GM12878 (cell line): ENCODE results near the gene FKBP8. TPM values are rescaled to one million over a fixed set of nuclear protein-coding genes. Genes with fewer than 3 reads are reported as not detected.

ENCODE experiments used
- ATAC-seq: fragments of 200-7000 bp; cut with Tn5 transposase; 3 replicates; pipeline ENCODE4 v1.9.1; 2020; ENCODE audit warnings: mild to moderate bottlenecking, moderate library complexity
- BruUV-seq: library from RNA; stranded (reverse); fragments of 400-500 nt; replicated peaks from 2 replicates; lab custom pipeline; 2021; lab: Mats Ljungman, UMichigan
- CTCF ChIA-PET: fragments of 300-600 bp; sonication (Branson Sonifier 250); formaldehyde crosslinking; extraction: SDS; loops from one replicate; lab custom pipeline; 2021; ENCODE audit warnings: inconsistent platforms; lab: Yijun Ruan, JAX
- POLR2A ChIA-PET: fragments of 350-600 bp; formaldehyde crosslinking; extraction: SDS; loops from one replicate; lab custom pipeline; 2021; ENCODE audit warnings: inconsistent platforms; lab: Charles Lee
- RAD21 ChIA-PET: fragments of 300-600 bp; sonication (Branson Sonifier 250); formaldehyde crosslinking; loops from one replicate; lab custom pipeline; 2023; ENCODE audit warnings: antibody characterized with exemption; ENCODE audit not compliant: unreplicated experiment; lab: Charles Lee
- SMC1A ChIA-PET: fragments of 300-600 bp; sonication (Branson Sonifier 250); formaldehyde crosslinking; loops from one replicate; lab custom pipeline; 2023; ENCODE audit not compliant: unreplicated experiment, uncharacterized antibody; lab: Charles Lee
- DNase-seq: peaks from one replicate; pipeline ENCODE4 v3.0.0-alpha.2; 2011; ENCODE audit warnings: low read depth, low spot score
- FAIRE-seq: peaks from 3 replicates; lab custom pipeline; 2011; peaks lifted over from hg19 to GRCh38; lab: Jason Lieb, UNC
- H2AFZ ChIP-seq: 2 replicates; pipeline ENCODE4 v1.6.0; 2011; ENCODE audit warnings: low read depth, low read length, control low read depth; ENCODE audit not compliant: control insufficient read depth
- H3K27ac ChIP-seq: 2 replicates; pipeline ENCODE4 v1.5.1; 2011; ENCODE audit warnings: control low read depth; ENCODE audit not compliant: control insufficient read depth, insufficient read depth
- H3K27me3 ChIP-seq, 2 experiments: replicated peaks in 1 of 2; 2 replicates each; pipeline versions ENCODE4 v1.6.0 to v1.6.1; 2011; ENCODE audit warnings: low read length in 1 of 2; ENCODE audit not compliant: control insufficient read depth in 2 of 2, insufficient read depth in 2 of 2
- H3K36me3 ChIP-seq, 2 experiments: 2 replicates each; pipeline ENCODE4 v1.5.1; 2011; ENCODE audit warnings: low read length in 1 of 2; ENCODE audit not compliant: control insufficient read depth in 2 of 2, insufficient read depth in 2 of 2
- H3K4me1 ChIP-seq: 2 replicates; pipeline ENCODE4 v1.6.1; 2011; ENCODE audit warnings: mild to moderate bottlenecking, low read length, moderate library complexity, mixed read lengths; ENCODE audit not compliant: control insufficient read depth, insufficient read depth
- H3K4me2 ChIP-seq: 2 replicates; pipeline ENCODE4 v1.6.0; 2011; ENCODE audit warnings: control low read depth; ENCODE audit not compliant: control insufficient read depth, insufficient read depth
- H3K4me3 ChIP-seq: fragments of 200-600 bp; sonication (generic); 2 replicates; pipeline ENCODE4 v1.5.1; 2016
- H3K79me2 ChIP-seq: 2 replicates; pipeline ENCODE4 v1.6.0; 2011; ENCODE audit warnings: low read length; ENCODE audit not compliant: control insufficient read depth, insufficient read depth
- H3K9ac ChIP-seq: 2 replicates; pipeline ENCODE4 v1.8.0; 2011; ENCODE audit warnings: low read length, control low read depth, mixed read lengths; ENCODE audit not compliant: control insufficient read depth, insufficient read depth
- H3K9me3 ChIP-seq: replicated peaks from 3 replicates; pipeline ENCODE4 v1.5.1; 2011; ENCODE audit warnings: mild to moderate bottlenecking, low read length; ENCODE audit not compliant: control insufficient read depth, insufficient read depth
- H4K20me1 ChIP-seq: 2 replicates; pipeline ENCODE4 v1.6.0; 2011; ENCODE audit not compliant: control insufficient read depth, insufficient read depth
- GABPA ChIP-seq: IDR thresholded peaks from 2 replicates; pipeline ENCODE4 v1.6.1; 2014; ENCODE audit warnings: antibody characterized with exemption, low read depth, mild to moderate bottlenecking, inconsistent platforms
- HDAC2 ChIP-seq: fragments of 200-600 bp; sonication (generic); IDR thresholded peaks from 2 replicates; pipeline ENCODE4 v1.6.1; 2017
- HDAC6 ChIP-seq: fragments of 200-600 bp; sonication (generic); IDR thresholded peaks from one replicate; pipeline ENCODE4 v1.8.0; 2017; ENCODE audit warnings: antibody characterized with exemption; ENCODE audit not compliant: unreplicated experiment
- NBN ChIP-seq: fragments of 450-650 bp; IDR thresholded peaks from 2 replicates; pipeline ENCODE4 v1.6.1; 2016
- NKRF ChIP-seq: fragments of 450-650 bp; conservative IDR thresholded peaks from 2 replicates; pipeline ENCODE4 v1.6.1; 2017; ENCODE audit warnings: mild to moderate bottlenecking, moderate library complexity
- RBBP5 ChIP-seq: fragments of 200-600 bp; sonication (generic); conservative IDR thresholded peaks from 2 replicates; pipeline ENCODE4 v1.6.1; 2016
- RCOR1 ChIP-seq: conservative IDR thresholded peaks from 2 replicates; pipeline ENCODE4 v1.6.1; 2012; ENCODE audit warnings: low read depth, low read length, improper control_type of control experiment
- SPI1 ChIP-seq: IDR thresholded peaks from 2 replicates; pipeline ENCODE4 v1.6.1; 2011; ENCODE audit warnings: low read depth, mild to moderate bottlenecking, low read length, moderate library complexity, borderline replicate concordance; ENCODE audit not compliant: insufficient read depth
- SUZ12 ChIP-seq: fragments of 200-600 bp; sonication (generic); IDR thresholded peaks from one replicate; pipeline ENCODE4 v1.6.1; 2018; ENCODE audit warnings: antibody characterized with exemption, mild to moderate bottlenecking; ENCODE audit not compliant: unreplicated experiment
- TBL1XR1 ChIP-seq: IDR thresholded peaks from 2 replicates; pipeline ENCODE4 v1.6.1; 2012; ENCODE audit warnings: low read depth, low read length, improper control_type of control experiment
- TCF3 ChIP-seq: IDR thresholded peaks from 2 replicates; pipeline ENCODE4 v1.6.1; 2012; ENCODE audit warnings: low read depth, mild to moderate bottlenecking, low read length, borderline replicate concordance; ENCODE audit not compliant: insufficient read depth
- TCF7 ChIP-seq: IDR thresholded peaks from 2 replicates; pipeline ENCODE4 v1.6.1; 2014; ENCODE audit warnings: antibody characterized with exemption, borderline replicate concordance
- WRNIP1 ChIP-seq: IDR thresholded peaks from 2 replicates; pipeline ENCODE4 v1.6.1; 2011; ENCODE audit warnings: low read depth, low read length, improper control_type of control experiment, borderline replicate concordance
- ZNF24 ChIP-seq: fragments of 450-650 bp; IDR thresholded peaks from 2 replicates; pipeline ENCODE4 v1.6.1; 2017; ENCODE audit warnings: antibody characterized with exemption, mild to moderate bottlenecking
- WGBS: methylation state at CpG from one replicate; pipeline ENCODE4 v1.1.6; 2016; ENCODE audit warnings: low lambda C conversion rate; ENCODE audit not compliant: insufficient replicate concordance, insufficient coverage; ENCODE audit errors: missing lambda C conversion rate; 5-methylcytosine and 5-hydroxymethylcytosine counted together
- in situ Hi-C: fragments of 300-500 bp; cut with MboI; formaldehyde crosslinking; loops from 9 replicates; pipeline ENCODE4 v1.14.3; 2018; ENCODE audit warnings: mixed read lengths
- intact Hi-C: fragments of 100-400 bp; cut with micrococcal nuclease; formaldehyde crosslinking; loops from one replicate; pipeline ENCODE4 v1.14.2; 2022; ENCODE audit not compliant: unreplicated experiment
- polyA plus RNA-seq, 11 experiments: library from polyadenylated mRNA; depleted of rRNA in 4 of 11; unstranded in 6 of 11; stranded (reverse) in 5 of 11; fragments of >200 nt; fragmentation: Nextera tagmentation in 4 of 11; fragmentation: Illumina TruSeq in 1 of 11; extraction: Ambion mirVana in 4 of 11; extraction: Trizol in 1 of 11; gene quantifications; 1 replicate in 1 of 11; 2 replicates in 10 of 11; pipeline versions ENCODE4 v1.2.1 to v1.2.3, GENCODE V29; 2011 to 2016; ENCODE audit warnings: inconsistent platforms in 2 of 11, missing spikeins in 2 of 11, low read depth in 1 of 11
- total RNA-seq, 4 experiments: library from RNA; depleted of rRNA in 3 of 4; stranded (reverse); fragments of >200 nt in 3 of 4; fragmentation: Illumina TruSeq in 1 of 4; extraction: Trizol in 1 of 4; gene quantifications; 2 replicates each; pipeline versions ENCODE4 v1.2.1 to v1.2.3, GENCODE V29; 2013 to 2021
- TF ChIP-seq, protein P1 (sequence below): fragments of 450-650 bp; IDR thresholded peaks from 2 replicates; pipeline ENCODE4 v1.6.1; 2017; ENCODE audit warnings: mild to moderate bottlenecking, moderate library complexity
- TF ChIP-seq, protein P2 (sequence below): IDR thresholded peaks from 2 replicates; pipeline ENCODE4 v1.6.1; 2011; ENCODE audit warnings: mild to moderate bottlenecking, low read depth, low read length, moderate library complexity; ENCODE audit not compliant: insufficient replicate concordance

Gene FKBP8
- total and polyA plus RNA-seq, 10 of the 15 experiments (the other 5 are each of a cell fraction or from before 2014, with no cell fraction given) = 0.13 to 205 (median 95.4) TPM

GRCh38 chr19:18513868-18514267 lies 29.5 kb downstream of the FKBP8 start:
- ChIA-PET SMC1A (no interaction called here), CTCF (no interaction called here), RAD21 (interaction anchor here (0.7 kb wide), 1 partner anchor 158 kb away, joined by 4 read pairs; no protein-coding TSS in a partner anchor), POLR2A (interaction anchor here (0.7 kb wide), 1 partner anchor 43 kb away, joined by 8 read pairs; no protein-coding TSS in a partner anchor)
- no peak for DNase-seq
- Histone ChIP-seq H3K4me2 (no peak overlapping the region), H3K9me3 (no peaks in the 10 kb centered on the region), H3K4me1 (peaks cover 5% of the 10 kb centered on the region), H2AFZ (no peak overlapping the region), H3K27me3 (no peaks in the 10 kb centered on the region), H4K20me1 (peaks cover 8% of the 10 kb centered on the region), H3K36me3 (no peaks in the 10 kb centered on the region; a peak in 2 of 4 replicates), H3K27ac (no peak overlapping the region)
- no peak for ATAC-seq
- no TSS peak for BruUV-seq
- intact Hi-C loops = no loop called here
- no peak for TF ChIP-seq RCOR1
- TF ChIP-seq HDAC2 = no peak
- TF ChIP-seq, protein P1, sequence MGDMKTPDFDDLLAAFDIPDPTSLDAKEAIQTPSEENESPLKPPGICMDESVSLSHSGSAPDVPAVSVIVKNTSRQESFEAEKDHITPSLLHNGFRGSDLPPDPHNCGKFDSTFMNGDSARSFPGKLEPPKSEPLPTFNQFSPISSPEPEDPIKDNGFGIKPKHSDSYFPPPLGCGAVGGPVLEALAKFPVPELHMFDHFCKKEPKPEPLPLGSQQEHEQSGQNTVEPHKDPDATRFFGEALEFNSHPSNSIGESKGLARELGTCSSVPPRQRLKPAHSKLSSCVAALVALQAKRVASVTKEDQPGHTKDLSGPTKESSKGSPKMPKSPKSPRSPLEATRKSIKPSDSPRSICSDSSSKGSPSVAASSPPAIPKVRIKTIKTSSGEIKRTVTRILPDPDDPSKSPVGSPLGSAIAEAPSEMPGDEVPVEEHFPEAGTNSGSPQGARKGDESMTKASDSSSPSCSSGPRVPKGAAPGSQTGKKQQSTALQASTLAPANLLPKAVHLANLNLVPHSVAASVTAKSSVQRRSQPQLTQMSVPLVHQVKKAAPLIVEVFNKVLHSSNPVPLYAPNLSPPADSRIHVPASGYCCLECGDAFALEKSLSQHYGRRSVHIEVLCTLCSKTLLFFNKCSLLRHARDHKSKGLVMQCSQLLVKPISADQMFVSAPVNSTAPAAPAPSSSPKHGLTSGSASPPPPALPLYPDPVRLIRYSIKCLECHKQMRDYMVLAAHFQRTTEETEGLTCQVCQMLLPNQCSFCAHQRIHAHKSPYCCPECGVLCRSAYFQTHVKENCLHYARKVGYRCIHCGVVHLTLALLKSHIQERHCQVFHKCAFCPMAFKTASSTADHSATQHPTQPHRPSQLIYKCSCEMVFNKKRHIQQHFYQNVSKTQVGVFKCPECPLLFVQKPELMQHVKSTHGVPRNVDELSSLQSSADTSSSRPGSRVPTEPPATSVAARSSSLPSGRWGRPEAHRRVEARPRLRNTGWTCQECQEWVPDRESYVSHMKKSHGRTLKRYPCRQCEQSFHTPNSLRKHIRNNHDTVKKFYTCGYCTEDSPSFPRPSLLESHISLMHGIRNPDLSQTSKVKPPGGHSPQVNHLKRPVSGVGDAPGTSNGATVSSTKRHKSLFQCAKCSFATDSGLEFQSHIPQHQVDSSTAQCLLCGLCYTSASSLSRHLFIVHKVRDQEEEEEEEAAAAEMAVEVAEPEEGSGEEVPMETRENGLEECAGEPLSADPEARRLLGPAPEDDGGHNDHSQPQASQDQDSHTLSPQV = no peak
- no peak for TF ChIP-seq TCF7
- TF ChIP-seq SUZ12 = no peak
- no peak for TF ChIP-seq ZNF24
- no peak for TF ChIP-seq NKRF
- no peak for TF ChIP-seq RBBP5
- no peak for TF ChIP-seq SPI1
- no peak for TF ChIP-seq NBN
- TF ChIP-seq HDAC6 = no peak
- TF ChIP-seq TCF3 = no peak
- TF ChIP-seq WRNIP1 = no peak
- no peak for TF ChIP-seq GABPA
- TF ChIP-seq TBL1XR1 = no peak
- TF ChIP-seq, protein P2, sequence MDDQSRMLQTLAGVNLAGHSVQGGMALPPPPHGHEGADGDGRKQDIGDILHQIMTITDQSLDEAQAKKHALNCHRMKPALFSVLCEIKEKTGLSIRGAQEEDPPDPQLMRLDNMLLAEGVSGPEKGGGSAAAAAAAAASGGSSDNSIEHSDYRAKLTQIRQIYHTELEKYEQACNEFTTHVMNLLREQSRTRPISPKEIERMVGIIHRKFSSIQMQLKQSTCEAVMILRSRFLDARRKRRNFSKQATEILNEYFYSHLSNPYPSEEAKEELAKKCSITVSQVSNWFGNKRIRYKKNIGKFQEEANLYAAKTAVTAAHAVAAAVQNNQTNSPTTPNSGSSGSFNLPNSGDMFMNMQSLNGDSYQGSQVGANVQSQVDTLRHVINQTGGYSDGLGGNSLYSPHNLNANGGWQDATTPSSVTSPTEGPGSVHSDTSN = no peak
- TF ChIP-seq, all 136 proteins: peak for 0
- Histone ChIP-seq H3K79me2 (peaks cover 76% of the 10 kb centered on the region), H3K4me3 (no peak overlapping the region), H3K9ac (no peak overlapping the region)
- in situ Hi-C loops = no loop called here
- FAIRE-seq = no peak
- WGBS = 92% methylated on average over 10 of the region's 11 CpGs
